Fibroblast of skin of right biceps (primary cell): ENCODE data around the gene HS3ST1.

Experiments used
- DNase-seq: peaks from one replicate; pipeline ENCODE4 v3.0.0-alpha.2; 2013

HS3ST1 gene

GRCh38 chr4:11430536-11430935 is 1.8 kb upstream of the HS3ST1 start:
- DNase-seq = no peak

DNA sequence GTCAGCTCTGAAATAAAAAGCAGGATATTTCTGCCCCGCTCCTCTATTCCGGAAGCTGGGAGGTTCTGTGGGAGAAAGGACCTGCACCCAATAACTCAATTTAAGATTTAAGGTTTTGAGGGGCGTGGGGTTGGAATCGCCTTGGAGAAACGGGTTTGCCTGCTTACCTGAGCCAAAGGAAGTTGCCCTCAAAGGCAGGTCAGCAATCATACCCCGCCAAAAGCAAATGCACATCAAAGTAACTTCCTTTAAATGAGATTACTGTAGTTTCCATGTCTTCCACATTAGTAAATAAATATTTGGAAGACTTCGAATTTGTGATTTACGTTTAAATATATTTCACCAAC is 978 bp upstream of the HS3ST1 start:
- DNase-seq = no peak

DNA sequence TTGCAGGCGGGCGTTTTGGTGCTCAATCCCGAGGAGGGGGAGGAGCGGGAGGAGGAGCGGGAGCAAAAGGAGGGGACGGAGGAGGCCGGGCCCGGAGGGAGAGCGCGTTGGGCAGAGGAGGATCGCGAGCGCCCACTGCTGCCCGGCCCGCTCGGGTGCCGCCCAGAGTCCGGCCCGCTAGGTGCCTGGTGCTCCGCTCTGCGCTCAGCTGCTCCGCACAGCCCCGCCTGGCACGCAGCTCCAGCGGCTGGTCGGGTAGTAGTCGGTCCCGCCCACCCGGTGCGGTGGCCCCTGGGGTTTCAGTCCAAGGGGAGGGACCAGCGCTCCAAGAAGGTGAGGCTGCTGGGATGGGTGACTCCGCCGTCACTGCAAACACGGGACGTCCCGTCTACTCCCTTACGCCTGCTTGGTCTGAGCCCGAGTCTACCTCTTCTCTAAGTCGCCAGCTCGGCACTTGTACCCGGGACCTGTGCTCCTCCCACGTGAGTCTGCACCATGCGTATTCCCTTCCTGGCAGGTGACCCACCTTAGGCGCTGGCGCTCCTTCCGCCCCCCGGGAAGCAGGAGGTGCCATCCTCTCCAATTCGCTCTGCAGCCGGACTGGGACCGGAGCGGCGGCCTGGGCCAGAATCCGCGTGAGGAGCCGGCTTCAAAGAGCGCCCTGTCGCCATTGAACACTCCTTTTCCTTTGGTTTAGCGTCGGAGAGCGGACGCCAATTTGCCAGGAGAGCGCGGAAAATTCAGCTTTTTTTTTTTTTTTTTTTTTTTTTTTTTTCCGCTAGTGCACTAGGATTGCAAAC is 405 bp upstream of the HS3ST1 start:
- peak; percentile 45 for DNase-seq

- no peak for DNase-seq
Measured at GRCh38 chr4:11427121-11427996, 1.3 kb downstream of the HS3ST1 start.

- peak; percentile 22 for DNase-seq
Measured at GRCh38 chr4:11426731-11427120, 2.0 kb downstream of the HS3ST1 start.

DNA sequence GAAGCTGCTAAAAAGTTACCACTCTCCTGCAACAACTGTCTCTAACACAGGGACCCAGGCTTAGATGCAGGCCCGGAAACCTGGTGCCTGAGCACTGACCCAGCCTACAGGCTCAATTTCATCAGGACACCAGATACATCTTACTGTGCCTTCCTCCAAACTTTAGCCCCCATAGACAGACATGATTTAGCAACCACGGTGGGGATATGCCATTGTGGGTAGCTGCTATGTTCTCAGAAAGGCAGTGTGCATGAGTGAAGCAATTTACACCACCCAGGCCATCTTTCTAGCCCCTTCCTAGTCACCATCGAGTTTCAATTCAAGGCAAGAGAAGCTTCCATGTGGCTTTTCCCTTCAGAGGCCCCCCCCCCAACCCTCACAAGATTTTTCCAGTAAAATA is 2.7 kb downstream of the HS3ST1 start:
- no peak for DNase-seq

GRCh38 chr4:11424856-11425255 is 3.8 kb downstream of the HS3ST1 start:
- no peak for DNase-seq

- peak; percentile 33 for DNase-seq
Measured at GRCh38 chr4:11424000-11424399, 4.7 kb downstream of the HS3ST1 start.

GRCh38 chr4:11423465-11423864 is 5.2 kb downstream of the HS3ST1 start:
- no peak for DNase-seq

DNA sequence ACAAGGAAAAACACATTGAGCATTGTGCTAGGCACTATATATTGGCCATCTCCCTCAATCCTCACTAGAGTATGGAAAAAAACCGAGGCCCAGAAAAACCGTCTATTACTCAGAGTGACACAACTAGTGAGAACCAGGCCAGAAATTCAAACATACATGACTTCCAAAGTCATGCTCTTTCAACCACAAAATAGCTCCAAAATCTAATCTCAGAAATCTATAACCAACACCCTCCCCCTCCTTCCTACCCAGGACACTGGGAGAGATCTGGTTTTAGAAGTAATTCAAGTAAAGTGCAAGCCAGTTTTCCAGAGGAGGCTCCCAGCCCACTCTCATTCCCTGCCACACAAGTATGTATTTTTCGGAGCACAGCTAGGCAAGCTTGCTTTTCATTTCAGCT is 7.6 kb downstream of the HS3ST1 start:
- peak; percentile 38 for DNase-seq

DNA sequence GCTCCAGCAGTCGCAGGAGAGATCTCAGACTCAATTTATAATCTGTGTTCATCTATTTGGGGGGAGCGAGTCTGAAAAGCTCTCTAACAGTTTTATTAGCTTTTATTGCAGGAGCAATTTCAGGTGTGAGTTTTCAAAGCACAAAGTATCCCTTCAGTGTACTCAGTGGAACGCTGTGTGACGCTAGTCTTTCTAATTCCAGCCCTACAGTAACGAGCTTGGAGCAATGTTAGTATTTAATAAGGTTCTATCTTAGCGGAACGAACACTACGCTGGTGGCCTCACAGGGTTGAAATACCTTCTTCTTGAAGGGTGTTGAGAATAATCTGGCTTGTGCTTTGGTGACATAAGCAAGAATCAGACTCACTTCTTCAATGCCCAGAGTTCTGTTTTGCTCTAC is 8.4 kb downstream of the HS3ST1 start:
- no peak for DNase-seq

DNA sequence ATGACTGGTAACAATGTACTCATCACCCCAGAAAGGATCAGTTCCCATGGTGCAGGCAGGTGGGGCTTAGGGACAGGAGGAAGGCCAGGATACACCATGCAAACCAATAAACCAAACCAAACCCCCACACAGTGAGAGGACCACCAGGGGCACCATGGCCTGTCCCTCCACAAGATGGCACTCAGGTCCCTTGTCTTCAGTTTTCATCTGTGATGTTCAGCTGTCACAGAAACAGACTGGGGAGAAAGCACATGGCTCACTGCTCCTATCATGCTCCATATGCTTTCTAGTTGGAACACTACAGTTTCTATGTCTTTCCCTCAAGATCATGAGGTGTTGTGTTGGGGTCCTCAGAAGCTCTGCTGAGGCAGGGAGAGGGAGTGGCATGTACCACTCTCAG is 10.1 kb downstream of the HS3ST1 start:
- DNase-seq = no peak

DNA sequence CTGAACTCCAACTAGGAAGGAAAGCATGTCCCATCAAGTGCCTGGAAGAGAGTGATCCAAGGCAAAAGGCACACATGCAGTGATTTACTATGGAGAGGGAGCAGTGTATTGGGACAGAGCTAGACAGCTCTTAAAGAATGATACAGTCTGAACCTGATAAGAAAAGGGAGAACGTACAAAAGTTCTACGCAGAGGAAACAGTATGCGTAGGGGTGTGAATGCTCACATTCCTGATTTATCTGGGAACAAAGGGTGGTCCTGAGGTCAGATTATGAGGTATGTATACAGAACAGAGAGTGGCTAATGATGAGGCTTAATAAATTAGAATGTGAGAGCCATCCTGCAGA is 12.0 kb downstream of the HS3ST1 start:
- DNase-seq = no peak

DNA sequence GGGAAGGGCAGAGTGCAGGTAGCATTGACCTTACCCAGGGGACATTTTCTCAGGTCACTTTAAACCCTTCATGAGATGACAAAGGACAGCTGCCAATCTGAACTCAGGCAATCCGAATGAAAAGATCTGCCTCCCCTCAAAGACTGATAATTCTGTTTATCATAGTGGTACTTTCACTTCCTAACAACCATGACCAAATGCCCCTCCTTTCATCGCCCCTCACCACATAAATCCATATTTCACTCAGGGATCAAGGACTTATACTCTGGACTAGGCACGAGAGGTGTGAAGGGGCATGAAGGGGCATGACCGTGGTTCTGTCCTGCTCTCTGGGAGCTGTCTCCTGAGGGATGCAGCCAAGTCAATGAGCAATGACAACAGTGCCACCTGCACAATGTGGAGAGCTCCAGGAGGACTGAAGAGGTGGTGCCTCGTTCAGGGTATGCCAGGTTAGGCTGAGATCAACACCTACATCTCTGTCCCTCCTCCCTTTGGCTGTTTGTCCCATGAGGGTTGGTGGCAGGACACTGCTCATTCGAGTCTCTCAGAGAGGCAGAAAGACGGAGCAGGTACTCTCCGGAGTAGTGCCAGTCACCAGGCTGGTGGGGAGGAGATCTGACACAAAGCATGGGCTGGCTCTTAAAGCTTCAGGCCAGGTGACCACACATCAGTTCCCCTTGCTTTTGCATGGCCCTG is 12.5 kb downstream of the HS3ST1 start:
- DNase-seq = no peak

- DNase-seq = no peak
Measured at GRCh38 chr4:11415409-11416070, 13.2 kb downstream of the HS3ST1 start.

- no peak for DNase-seq
Measured at GRCh38 chr4:11412211-11412610, 16.5 kb downstream of the HS3ST1 start.

DNA sequence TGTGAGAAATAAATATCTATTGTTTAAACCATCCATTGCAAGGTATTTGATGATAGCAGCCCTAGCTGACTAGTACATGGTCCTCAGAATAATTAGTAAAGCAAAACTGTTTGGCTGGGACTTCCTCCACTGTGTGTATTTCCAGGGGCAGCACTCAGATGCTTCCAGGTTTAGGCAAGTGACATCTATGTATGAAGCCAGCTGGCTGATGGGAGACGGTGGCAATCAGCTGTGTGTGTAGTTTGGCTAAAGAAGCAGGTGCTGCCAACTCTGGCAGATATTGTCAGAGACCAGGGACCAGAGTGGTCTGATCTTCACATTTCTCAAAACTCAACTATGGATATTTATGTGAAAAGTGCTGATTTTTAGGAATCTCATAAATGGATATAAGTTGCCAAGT is 19.1 kb downstream of the HS3ST1 start:
- no peak for DNase-seq

DNA sequence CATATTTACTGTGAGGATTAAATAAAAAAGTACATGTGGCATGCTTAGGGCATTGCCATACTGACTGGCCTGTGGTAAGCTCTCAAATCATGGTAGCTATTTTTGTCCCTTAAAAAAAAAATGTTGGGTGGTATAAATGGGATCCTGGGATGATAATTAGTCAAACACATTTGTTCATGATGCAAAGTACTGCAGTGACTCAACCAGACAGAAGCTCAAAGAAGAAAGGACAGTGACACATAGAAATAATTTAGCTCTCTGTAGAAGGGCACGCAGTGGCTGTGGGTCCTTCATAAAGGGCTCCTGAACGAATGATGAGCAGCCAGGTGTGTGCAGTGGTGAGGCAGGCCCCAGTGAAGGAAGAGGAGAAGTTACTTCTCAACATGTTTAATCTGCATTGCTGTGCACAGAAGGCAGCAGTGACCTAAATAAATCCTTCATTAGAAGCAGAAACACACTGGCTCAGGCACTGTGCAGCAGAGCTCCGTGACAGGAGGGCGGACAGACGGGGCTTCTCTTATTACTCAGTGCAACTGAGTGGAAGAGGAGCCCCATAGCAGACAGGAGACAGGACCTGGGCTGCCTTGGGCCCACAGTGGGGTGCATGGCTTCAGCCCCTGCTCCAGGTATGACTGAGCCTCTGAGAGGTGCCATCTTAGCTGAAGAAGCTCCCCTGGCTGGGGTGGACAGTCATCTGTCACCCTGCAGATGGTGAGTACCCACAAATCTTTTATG is 20.3 kb downstream of the HS3ST1 start:
- no peak for DNase-seq

GRCh38 chr4:11407551-11407950 is 21.1 kb downstream of the HS3ST1 start:
- DNase-seq = no peak

- no peak for DNase-seq
Measured at GRCh38 chr4:11404431-11404830, 24.3 kb downstream of the HS3ST1 start.

GRCh38 chr4:11402192-11402591 is 26.5 kb downstream of the HS3ST1 start:
- no peak for DNase-seq

GRCh38 chr4:11399461-11399971 is 29.2 kb downstream of the HS3ST1 start:
- DNase-seq = no peak
